Fibroblast of mammary gland (primary cell): ENCODE measurements around the gene QPCT.

Experiments used
- DNase-seq: peaks from one replicate; pipeline ENCODE4 v3.0.0-alpha.2; 2010; ENCODE audit warnings: low read depth
- H3K4me3 ChIP-seq: 2 replicates; pipeline ENCODE4 v1.5.1; 2011; ENCODE audit warnings: low read depth, mild to moderate bottlenecking, low read length, moderate library complexity; ENCODE audit not compliant: control insufficient read depth
- CTCF ChIP-seq: conservative IDR thresholded peaks from 2 replicates; pipeline ENCODE4 v1.5.1; 2011; ENCODE audit warnings: low read depth, low read length, inconsistent platforms; ENCODE audit not compliant: control insufficient read depth, insufficient read depth

Gene QPCT

GRCh38 chr2:37356299-37356698 lies 11.9 kb downstream of the QPCT start:
- DNase-seq, result no peak
- no peak for TF ChIP-seq CTCF
- H3K4me3 ChIP-seq, result no peak overlapping the region

- DNase-seq, result peak; percentile 67
- H3K4me3 ChIP-seq, result no peak overlapping the region
- TF ChIP-seq CTCF, result no peak
These were observed 12.6 kb downstream of the QPCT start for GRCh38 chr2:37357069-37357468.

GRCh38 chr2:37357530-37357929 lies 13.1 kb downstream of the QPCT start:
- peak; percentile 39 for DNase-seq
- no peak for TF ChIP-seq CTCF
- no peak overlapping the region for H3K4me3 ChIP-seq

- no peak overlapping the region for H3K4me3 ChIP-seq
- DNase-seq, result no peak
- no peak for TF ChIP-seq CTCF
These were observed 14.0 kb downstream of the QPCT start for GRCh38 chr2:37358466-37358865.

- H3K4me3 ChIP-seq, result no peak overlapping the region
- no peak for DNase-seq
- no peak for TF ChIP-seq CTCF
These were observed 16.9 kb downstream of the QPCT start for GRCh38 chr2:37361216-37361815.

GRCh38 chr2:37361994-37362698 lies 17.7 kb downstream of the QPCT start:
- TF ChIP-seq CTCF, result no peak
- no peak overlapping the region for H3K4me3 ChIP-seq
- DNase-seq, result no peak
